HG03135 (cell line): ENCODE data around the gene DNAAF8.

Experiments used
- ATAC-seq: cut with Tn5 transposase; IDR thresholded peaks from one replicate; pipeline ENCODE4 v1.9.1; 2021; ENCODE audit warnings: mild to moderate bottlenecking, moderate library complexity; ENCODE audit not compliant: unreplicated experiment

The DNAAF8 gene

GRCh38 chr16:4734063-4734729 lies at the start of gene DNAAF8, which contains the start of gene ANKS3:
Gene DNAAF8, plus strand, starts transcription at chr16:4734537. Its CDS starts 1,978 bp downstream, at chr16:4736515.
Gene ANKS3, minus strand, starts transcription at chr16:4734271. Its CDS starts 4,122 bp downstream, at chr16:4730149.
- ATAC-seq: peak; percentile 72

GRCh38 chr16:4684763-4685162 lies 49.6 kb upstream of the DNAAF8 start:
- ATAC-seq: no peak

GRCh38 chr16:4685292-4685691 lies 49.0 kb upstream of the DNAAF8 start:
- no peak for ATAC-seq

- no peak for ATAC-seq
Observed at GRCh38 chr16:4685776-4686496, 48.4 kb upstream of the DNAAF8 start.

- ATAC-seq: no peak
Observed at GRCh38 chr16:4686497-4687210, 47.7 kb upstream of the DNAAF8 start.

GRCh38 chr16:4687416-4687815 lies 46.9 kb upstream of the DNAAF8 start:
- no peak for ATAC-seq

GRCh38 chr16:4687946-4688673 lies 46.2 kb upstream of the DNAAF8 start:
- no peak for ATAC-seq

GRCh38 chr16:4688674-4689045 lies 45.7 kb upstream of the DNAAF8 start:
- ATAC-seq: no peak

- no peak for ATAC-seq
Observed at GRCh38 chr16:4689091-4689671, 45.2 kb upstream of the DNAAF8 start.

- no peak for ATAC-seq
Observed at GRCh38 chr16:4689864-4690704, 44.3 kb upstream of the DNAAF8 start.

- no peak for ATAC-seq
Observed at GRCh38 chr16:4690946-4691665, 43.2 kb upstream of the DNAAF8 start.

- ATAC-seq: no peak
Observed at GRCh38 chr16:4691666-4692412, 42.5 kb upstream of the DNAAF8 start.

- peak; percentile 17 for ATAC-seq
Observed at GRCh38 chr16:4692460-4693295, 41.7 kb upstream of the DNAAF8 start.

- peak; percentile 94 for ATAC-seq
Observed at GRCh38 chr16:4693296-4693955, 40.9 kb upstream of the DNAAF8 start, which contains the start of gene NUDT16L1. Gene NUDT16L1, plus strand, starts transcription at chr16:4693562. Its CDS starts 165 bp downstream, at chr16:4693727.

- peak; percentile 4 for ATAC-seq
Observed at GRCh38 chr16:4693956-4694641, 40.2 kb upstream of the DNAAF8 start.
